SK-N-DZ (cell line): ENCODE results near the gene SPC24.
"Not testable (repeated sequence)": the region's sequence is repeated elsewhere in the genome, so short reads cannot be mapped to it uniquely, and the experiment has no call there.

Experiments
- DNase-seq: peaks from one replicate; pipeline ENCODE4 v3.0.0-alpha.2; 2015; ENCODE audit warnings: low spot score

The SPC24 gene

GRCh38 chr19:11166281-11167142 lies 10.9 kb upstream of the SPC24 start:
- DNase-seq: no peak

- no peak for DNase-seq
Observed at GRCh38 chr19:11165486-11166030, 10.0 kb upstream of the SPC24 start.

DNA sequence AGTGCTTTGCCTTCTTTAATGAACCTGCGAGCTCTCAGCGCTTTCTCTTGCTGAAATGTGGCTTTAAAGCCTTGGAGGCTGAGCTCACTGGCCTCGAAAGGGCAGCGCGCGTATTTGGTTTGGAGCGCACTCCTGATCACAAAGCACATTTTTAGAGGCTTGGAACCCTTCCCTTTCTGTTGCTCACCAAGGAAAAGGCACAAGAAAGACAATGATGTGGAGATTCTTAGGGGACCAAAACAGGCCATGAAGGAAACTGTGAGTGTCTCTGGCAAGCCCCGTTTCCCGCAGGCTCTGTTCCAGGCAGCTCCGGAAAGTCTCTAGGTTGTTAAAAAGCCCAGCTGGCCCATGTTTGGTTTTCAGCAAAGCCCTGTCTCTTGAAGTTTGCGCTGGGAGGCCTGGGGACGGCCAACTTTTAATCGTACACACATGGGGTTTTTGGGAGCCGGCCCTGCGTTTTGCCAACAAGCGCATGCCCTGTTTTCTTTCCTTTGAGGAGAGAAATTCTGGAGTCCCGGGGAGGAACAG lies 9.4 kb upstream of the SPC24 start:
- DNase-seq: no peak

DNA sequence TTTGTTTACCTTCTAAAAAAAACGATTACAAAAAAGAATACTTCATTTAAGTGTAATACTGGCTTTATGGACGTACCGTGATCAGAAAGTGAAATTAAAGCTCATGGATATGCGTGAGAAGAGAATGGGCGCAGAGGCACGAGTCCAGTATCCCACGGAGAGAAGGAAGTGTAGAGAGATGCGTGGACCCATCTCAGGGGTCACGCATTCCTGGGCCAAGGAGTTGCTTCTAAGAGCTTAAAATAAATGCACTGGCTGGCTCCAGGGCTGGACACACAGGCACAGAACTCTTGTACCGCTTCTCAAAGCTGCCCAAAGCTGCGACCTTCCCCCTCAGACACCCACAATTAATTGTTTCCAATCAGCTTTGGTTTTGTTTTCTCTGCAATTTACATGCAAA lies 8.7 kb upstream of the SPC24 start:
- no peak for DNase-seq

DNA sequence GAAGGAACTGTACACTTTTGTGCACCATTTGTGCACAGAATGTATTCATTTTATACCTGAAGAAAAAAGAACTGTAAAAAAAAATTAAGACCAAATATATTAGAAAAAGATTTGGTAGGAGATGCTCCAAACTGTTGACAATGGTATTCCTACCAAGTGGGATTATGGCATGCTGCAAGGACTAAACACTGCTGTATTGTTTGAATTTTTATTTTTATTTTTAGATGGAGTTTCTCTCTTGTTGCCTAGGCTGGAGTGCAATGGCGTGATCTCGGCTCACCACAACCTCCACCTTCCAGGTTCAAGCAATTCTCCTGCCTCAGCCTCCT lies 4.8 kb upstream of the SPC24 start:
- DNase-seq: not testable (repeated sequence)

GRCh38 chr19:11159598-11160439 lies 4.2 kb upstream of the SPC24 start:
- no peak for DNase-seq

GRCh38 chr19:11154683-11155047 lies 917 bp downstream of the SPC24 start:
- no peak for DNase-seq

DNA sequence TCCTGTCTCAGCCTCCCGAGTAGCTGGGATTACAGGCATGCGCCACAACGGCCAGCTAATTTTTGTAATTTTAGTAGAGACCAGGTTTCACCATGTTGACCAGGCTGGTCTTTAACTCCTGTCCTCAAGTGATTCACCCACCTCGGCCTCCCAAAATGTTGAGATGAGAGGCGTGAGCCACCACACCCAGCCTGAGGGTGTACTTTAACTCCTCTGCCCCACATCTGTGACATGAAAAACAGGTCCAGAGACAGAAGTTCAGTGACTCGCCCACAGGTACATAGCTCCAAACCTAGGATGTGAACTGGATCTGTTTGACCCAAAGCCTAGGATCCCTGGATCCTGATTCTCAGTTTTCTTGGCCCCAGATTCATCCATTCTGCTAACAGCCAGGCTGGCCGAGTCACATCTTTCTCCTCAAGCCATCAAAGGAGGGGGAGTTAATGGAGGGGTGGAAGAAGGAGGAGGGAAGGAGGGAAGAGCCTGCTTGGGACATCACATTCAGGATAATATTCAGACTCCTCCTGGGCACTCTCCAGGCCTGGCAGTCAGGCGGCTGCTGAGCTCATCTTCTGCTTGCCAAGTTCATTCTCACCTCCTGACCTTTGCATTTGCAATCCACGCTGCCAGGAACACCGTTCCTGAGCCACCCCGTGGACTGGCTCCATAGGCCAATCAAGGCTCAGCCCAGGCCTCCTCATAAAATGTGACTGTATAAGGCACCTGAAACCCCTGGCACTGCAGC lies 3.1 kb downstream of the SPC24 start:
- no peak for DNase-seq

DNA sequence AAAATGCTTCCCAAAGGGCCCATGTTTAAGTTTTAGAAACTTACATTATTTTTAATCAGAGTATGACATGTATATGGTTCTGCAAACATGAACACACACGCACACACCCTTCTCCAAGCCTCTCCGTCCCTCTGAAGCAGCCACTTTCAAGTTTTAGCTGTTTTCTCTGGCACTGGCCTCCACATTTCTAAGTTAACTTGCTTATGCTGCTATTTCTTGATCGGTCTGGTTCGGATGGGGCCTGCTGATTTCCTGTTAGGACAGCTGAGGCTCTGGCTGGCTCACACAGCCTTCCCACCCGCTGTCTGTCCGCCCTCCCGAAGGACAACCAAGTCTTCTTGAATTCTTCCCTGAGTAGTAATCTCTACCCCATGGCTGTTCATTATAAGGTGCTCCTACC lies 4.4 kb downstream of the SPC24 start:
- no peak for DNase-seq

DNA sequence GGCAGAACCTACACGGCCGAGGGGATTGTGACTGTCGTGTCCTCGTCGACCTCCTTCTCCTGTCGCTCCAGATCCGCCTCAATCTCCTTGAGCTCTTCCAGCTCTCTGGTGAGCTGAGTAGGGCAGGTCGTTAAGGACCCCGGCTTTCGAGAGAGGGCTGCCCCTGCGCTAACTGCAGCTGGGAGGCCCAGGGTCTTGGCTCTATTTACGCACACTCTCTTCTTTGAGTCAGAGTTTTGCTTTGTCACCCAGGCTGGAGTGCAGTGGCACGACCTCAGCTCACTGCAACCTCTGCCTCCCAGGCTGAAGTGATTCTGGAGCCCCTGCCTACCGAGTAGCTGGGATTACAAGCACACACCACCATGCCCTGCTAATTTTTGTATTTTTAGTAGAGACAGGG lies 7.6 kb downstream of the SPC24 start:
- DNase-seq: no peak

DNA sequence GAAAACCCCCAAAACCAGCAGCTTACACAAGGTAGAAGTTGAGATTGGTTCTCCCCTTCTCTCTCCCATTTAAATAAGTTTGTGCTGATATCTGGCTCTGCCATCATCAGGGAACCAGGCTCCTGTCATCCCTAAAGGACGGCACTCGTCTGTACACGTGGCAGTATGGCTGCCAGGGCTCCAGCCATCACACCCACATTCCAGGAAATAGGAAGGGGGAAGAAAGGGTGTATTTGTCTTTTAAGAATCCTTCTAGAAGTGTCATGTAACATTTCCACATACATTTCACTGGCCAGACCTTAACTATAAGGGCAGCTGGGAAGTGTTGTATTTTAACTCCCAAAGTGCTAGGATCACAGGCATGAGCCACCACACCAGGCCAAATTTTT lies 10.1 kb downstream of the SPC24 start:
- DNase-seq: no peak

GRCh38 chr19:11142528-11143171 lies 12.9 kb downstream of the SPC24 start:
- no peak for DNase-seq

- DNase-seq: no peak
Observed at GRCh38 chr19:11141937-11142527, 13.6 kb downstream of the SPC24 start.

DNA sequence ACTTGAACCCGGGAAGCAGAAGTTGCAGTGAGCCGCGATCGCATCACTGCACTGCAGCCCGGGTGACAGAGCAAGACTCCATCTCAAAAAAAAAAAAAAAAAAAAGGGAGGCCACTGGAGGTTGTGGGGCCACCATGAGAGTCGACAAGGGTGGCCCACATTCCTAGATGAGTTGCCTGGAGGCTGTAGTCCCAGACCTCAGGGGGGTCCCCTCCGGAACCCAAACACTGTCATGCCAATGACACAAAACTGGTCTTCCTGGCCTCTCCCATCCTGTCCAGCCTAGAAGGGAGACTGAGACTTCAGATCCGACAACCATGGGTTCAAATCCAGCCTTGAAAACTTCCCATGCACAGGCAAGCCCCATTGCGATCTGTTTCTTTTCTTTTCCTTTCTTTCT lies 14.7 kb downstream of the SPC24 start:
- no peak for DNase-seq

DNA sequence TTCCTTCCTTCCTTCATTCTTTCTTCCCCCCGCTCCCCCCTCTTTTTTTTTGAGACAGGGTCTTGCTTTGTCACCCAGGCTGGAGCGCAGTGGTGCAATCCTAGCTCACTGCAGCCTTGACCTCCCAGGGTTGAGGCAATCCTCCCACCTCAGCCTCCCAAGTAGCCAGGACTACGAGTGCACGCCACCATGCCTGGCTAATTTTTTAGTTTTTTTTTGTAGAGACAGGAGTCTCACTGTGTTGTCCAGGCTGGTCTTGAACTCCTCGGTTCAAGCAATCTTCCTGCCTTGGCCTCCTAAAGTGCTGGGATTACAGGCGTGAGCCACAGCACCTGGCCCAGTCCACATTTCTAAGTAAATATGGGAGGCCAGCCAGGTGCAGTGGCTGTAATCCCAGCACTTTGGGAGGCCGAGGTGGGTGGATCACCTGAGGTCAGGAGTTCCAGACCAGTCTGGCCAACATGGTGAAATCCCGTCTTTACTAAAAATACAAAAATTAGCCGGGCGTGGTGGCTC lies 15.5 kb downstream of the SPC24 start:
- DNase-seq: not testable (repeated sequence)

- DNase-seq: peak; percentile 57
Observed at GRCh38 chr19:11138601-11139300, 16.8 kb downstream of the SPC24 start.

DNA sequence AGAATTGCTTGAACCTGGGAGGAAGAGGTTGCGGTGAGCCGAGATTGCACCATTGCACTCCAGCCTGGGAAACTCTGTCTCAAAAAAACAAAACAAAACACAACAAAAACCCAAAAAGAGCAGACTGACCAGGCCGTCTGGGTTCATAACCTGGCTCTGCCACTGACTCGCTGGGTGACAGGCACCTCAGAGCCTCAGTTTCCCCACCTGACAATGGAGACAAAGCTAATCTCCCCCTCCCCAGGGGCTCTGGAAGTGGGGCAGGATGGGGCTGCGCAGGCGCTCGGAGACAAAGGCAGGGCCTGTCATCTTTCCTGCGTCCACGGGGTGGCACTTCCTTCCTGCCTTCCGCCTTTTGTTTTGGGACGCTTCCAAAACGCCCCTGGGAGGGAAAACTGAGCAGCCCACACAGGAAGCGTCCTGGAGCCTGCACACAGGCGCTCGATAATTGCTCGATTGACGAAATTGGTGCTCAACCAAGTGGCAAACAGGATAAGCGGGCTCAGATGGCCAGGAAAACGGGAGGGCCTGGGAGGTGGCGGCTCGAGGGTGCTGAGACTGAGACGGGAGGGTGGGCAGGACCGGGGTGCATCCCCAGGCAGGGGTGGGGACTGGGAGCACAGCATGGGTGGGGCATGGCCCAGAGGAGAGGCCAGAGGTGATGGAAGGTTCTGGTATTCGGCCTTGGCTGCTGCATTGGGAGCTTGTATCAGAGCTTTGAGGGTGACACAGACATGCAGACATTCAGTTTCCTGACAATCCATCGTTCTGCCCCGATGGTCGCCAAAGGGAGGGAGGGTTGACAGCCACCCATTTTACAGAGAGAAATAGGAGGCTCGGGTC lies 17.8 kb downstream of the SPC24 start:
- DNase-seq: peak; percentile 84

GRCh38 chr19:11136400-11137101 lies 19.0 kb downstream of the SPC24 start:
- no peak for DNase-seq
